GM21526 (cell line): ENCODE data around the gene HOXA13.

Experiments used
- ATAC-seq: cut with Tn5 transposase; IDR thresholded peaks from one replicate; pipeline ENCODE4 v1.9.1; 2021; ENCODE audit warnings: moderate library complexity; ENCODE audit not compliant: unreplicated experiment, low FRiP score

The HOXA13 gene

DNA sequence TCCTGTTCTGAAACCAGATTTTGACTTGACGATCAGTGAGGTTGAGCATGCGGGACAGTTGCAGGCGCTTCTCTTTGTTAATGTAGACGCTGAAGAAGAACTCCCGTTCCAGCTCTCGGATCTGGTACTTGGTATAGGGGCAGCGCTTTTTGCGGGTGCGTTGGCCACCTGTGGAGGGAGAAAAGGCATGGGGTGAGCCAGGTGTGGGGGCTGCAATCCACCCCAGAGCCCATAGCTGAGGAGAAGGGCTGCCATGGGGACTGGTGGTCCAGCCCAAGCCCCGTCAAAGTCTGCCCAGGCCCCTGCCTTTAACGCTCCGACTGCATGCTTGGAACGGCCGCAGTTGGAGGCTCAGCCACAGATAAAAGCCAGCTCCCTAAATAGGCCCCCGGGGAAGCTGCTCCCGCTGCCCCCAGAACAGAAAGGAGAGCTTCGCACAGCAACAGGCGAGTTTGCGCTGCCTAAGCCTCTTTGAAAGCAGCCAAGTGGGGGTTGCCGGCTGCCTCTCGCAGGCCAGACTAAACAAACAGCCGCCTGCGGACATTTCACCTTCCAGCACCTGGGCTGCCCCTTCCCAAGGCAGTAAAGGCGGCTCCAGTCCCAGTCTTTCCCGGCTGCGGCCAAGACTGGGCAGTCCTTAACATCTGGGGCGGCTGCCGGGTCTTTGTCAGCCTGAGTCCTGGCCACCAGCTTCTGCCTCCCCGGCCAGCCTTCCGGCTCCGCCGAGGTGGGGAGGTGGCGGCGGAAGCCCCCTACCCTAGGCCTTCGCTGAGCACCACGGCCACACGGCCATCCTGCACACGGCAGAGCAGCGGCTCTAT is 16.8 kb downstream of the HOXA13 start:
- no peak for ATAC-seq

DNA sequence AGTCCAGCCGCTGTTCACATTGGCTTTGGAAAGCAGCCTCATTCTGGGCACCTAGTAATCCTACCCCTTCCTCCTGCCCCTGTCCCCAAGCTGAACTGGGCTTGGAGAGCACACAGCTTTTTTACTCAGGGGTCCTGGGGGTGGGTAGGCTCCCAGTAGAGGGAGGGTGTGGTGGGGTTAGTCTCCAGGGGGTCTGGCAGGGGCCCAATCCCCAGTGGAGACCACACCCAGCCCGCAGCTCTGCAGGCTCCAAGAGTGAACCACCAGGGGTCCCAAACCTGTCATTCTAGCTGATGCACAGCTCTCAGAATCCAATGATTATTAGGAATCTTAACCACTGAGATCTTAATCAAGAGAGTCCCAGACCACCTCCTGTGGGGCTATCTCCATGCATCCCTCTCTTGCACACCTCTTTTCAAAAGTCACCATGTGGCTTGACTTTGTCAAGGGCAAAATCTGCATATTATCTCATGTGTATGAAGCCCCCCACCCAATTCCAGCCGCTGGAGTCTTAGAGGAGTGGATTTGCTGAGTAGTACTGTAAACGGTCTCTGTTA is 17.5 kb downstream of the HOXA13 start:
- no peak for ATAC-seq

GRCh38 chr7:27181795-27182275 is 18.1 kb downstream of the HOXA13 start:
- no peak for ATAC-seq

- ATAC-seq: no peak
These were observed 19.2 kb downstream of the HOXA13 start for GRCh38 chr7:27180431-27181420.

DNA sequence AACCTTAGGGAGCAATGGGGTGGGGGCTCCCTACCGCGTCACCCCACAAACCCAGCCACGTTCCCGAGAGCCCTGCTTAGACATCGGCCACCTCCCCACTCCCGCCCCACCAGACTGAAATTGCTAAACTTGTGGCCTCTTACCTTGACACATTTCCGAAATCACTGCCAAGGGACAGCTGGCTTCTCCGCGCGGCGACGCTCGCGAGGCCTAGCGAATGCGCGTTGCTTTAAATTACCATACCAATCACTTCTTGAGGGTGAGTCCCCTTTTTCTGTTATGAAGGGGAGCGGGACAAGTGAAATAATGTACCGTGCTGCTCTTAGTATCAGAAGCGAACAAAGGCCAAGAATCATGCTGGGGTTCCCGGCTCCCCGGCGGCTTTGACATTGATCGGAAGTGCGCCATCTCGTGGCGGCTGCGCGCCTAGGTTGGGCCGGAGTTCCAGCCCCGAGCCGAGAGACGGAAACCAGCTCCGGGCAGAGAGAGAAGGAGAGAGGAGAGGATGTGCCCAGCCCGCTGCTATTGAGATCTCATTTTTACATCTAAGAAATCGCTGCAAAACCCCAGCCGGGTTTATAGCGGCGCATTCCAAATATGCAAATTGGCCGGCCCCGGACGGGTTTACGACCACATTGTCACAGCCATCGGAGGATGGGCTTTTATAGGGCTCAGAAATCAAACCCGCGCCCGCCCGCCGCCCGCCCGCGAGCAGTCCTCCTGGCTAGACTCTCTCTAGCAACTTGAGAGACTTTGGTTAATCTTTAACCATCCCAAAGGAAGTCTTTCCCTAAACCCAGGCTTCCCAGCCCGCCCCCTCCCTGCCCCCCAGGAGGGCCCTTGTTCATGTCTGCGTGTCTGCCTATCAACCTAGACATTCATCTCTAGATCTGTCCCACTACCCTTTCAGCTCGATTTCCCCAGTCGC is 20.1 kb downstream of the HOXA13 start:
- ATAC-seq: no peak

- ATAC-seq: no peak
These were observed 20.9 kb downstream of the HOXA13 start for GRCh38 chr7:27179030-27179429.

- no peak for ATAC-seq
These were observed 21.5 kb downstream of the HOXA13 start for GRCh38 chr7:27178366-27178765.

GRCh38 chr7:27177795-27178320 is 22.0 kb downstream of the HOXA13 start:
- ATAC-seq: no peak

DNA sequence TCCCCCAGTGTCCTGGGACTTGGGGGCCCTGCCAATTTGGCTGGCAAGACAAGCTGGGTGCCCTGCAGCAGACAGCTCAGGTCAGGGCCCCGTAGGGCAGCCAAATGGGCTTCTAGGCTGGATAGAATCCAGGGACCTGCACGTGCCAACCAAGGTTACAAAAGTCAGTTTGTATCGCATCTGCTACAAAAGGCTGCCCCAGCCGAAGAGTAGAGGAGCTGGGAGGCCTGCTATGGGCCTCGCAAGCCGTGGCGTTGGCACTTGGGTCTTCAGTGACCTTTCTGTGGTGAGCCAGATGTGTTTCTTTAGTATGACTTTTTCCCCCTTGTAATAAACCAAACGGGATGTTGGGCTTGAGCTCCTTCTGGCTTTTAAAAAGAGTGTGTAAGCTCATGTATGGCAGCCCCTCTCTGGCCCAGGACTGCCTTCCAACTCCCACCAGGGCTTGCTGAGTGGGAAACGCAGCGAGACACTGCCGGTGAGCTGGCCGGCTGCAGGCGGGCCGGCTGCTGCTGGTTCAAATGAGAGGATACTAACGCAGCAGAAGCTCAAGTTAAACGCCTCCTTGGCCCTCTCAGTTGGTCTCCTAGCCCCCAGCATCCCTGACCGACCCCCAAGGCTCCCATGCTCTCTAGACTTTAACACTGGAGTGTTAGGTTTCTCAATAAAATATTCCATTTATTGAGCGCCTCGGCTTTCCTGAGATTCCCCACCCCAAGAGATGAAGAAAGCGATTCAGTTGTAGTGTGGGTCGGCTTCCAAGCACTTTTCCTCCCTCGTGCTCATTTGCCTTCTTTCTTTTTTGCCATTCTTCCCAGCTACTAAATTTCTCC is 22.7 kb downstream of the HOXA13 start:
- no peak for ATAC-seq

DNA sequence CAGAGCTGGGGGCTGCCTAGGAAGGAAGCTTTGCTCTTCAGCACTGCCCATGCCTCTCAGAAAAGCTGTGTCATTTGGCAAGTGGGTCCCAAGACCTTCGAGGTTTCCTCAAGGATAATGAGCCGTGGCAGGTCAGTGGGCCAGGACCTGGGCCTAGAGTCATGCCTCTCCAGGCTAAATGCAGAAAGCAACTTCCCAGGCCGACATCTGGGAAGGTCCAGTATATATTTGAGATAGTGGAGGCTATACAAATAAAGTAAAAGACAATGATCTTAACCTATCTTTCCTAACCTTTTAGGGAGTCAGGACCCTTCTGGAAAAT is 23.4 kb downstream of the HOXA13 start:
- ATAC-seq: no peak

DNA sequence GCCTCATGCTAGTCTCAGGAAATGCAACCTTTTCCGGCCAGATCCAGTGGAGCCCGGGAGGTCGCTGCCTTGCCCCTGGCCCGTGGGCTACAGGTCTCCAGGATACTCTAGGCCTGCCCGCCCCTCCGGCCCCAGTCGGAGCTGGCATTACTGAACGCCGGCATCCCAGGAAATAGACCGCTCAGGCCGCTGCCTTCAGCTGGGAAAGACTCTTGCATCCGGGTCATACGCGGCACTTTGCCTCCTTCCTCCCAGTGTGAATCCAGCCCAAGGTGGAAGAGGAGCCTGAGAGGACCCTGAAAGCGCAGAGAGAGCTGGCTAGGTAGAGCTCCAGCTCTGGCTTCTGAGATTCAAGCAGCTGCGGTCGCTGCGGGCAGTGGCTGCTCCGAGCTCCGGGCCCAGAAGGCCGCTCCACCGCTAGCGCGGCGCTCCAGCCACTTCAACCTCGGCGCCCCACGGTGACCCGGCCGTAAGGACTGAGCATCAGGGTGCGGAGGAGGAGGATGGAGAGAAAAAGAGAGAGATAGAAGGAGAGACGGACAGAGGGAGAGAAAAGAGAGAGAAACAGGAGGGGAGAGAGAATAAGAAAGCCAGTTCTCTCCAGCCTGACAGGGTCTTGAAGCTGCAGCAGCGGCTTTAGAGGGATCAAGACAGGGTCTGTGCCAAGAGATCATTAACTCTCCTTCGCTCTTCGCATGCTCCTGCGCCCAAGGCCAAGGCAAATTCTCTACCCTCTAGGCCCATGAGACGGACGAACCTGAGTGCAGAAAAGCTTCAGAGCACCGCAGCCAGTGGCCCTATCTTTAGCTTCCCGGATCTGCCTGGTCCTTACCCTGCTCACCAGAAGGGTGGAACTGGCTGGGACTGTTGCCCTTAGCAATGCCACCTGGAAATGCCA is 24.0 kb downstream of the HOXA13 start:
- no peak for ATAC-seq

GRCh38 chr7:27174874-27175625 is 24.8 kb downstream of the HOXA13 start:
- ATAC-seq: no peak

DNA sequence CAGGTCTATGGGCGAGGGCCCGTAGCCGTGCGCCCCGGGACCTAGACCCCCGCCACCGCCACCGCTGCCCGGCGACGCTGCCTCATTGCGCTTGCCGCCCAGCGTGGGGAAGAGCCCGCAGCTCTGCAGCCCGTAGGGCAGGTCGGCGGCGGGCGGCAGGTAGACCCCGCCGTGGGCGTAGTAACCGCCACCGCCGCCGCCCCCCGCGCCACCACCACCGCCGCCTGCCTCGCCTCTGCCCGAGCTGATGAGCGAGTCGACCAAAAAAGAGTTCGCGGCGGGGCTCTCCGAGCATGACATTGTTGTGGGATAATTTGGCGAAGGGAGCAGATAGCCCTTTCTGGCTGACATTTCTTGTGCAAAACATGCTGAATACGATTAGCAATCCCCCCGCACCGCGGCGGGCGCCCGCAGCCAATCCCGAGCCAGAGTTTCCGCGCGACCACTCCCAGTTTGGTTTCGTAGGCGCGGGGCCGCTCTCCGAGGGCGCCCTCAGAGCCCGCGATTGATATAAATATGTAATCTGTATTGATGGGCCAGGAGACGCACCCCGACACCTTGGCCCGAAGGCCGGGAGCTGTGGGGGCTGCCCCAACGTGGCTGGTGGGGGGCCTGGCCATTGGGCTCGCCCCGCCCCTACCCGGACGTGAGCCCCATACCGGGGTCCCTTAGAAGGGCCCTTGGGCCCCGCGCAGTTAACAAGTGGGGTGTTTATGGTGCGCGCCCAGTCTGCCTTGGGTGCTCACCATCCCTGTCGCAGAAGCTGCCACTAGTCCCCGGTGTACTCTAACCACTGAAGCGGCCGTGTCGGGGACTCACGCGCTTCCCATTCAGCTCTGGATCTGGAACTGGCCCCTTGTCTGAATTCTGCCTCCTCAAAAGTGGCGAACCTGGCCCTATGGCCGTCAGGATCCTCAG is 25.7 kb downstream of the HOXA13 start, which contains the start of gene HOXA10:
HOXA10 (minus strand) TSS at position 365 of the 918 bp plus-strand sequence; CDS start at position 351, 14 bp downstream.
- no peak for ATAC-seq

DNA sequence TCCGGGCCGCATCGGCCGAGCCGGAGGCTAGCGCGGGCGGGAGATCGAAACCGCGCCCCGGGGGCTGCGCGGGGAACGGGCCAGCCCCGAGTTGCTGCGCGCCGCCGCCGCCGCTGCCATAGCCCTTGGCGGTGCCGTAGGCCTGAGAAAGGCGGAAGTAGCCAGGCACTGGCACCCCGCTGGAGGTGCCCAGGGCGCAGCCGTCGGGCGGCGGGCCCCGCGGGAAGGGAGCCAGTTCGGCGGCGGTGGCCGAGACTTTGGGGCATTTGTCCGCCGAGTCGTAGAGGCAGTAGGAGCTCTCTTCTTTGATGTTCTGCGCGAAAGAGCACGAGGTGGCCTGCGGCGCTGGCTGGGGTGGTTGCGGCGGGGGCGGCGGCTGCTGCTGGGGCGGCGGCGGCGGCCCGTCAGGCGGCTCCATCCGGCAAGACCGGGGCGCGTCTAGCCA is 26.4 kb downstream of the HOXA13 start:
- no peak for ATAC-seq

GRCh38 chr7:27172823-27173510 is 26.9 kb downstream of the HOXA13 start:
- no peak for ATAC-seq
